Stimulated activated naive CD8-positive, alpha-beta T cell treated with anti-CD3 and anti-CD28 coated beads, Interleukin-15, Interleukin-2, amounts not matched to agents 100 ng/mL and 50 ng/mL, for 24 hours (primary cell): Measurements from ENCODE around the gene ANKRD40CL.
A peak's percentile ranks its signal among the peaks of the same experiment; 100 is the strongest.

Source experiments
- H3K27ac Mint-ChIP-seq: one replicate; pipeline ENCODE4 v1.8.0; 2021; ENCODE audit warnings: mild to moderate bottlenecking, mixed read lengths
- H3K27me3 Mint-ChIP-seq: one replicate; pipeline ENCODE4 v1.8.0; 2021; ENCODE audit warnings: mixed read lengths
- H3K36me3 Mint-ChIP-seq: one replicate; pipeline ENCODE4 v1.8.0; 2021; ENCODE audit warnings: low read depth, mixed read lengths
- H3K4me1 Mint-ChIP-seq: one replicate; pipeline ENCODE4 v1.8.0; 2021; ENCODE audit warnings: low read depth, mixed read lengths
- H3K4me3 Mint-ChIP-seq: one replicate; pipeline ENCODE4 v1.8.0; 2021; ENCODE audit warnings: mild to moderate bottlenecking, mixed read lengths
- H3K9me3 Mint-ChIP-seq: one replicate; pipeline ENCODE4 v1.8.0; 2021; ENCODE audit warnings: mixed read lengths

Gene ANKRD40CL

DNA sequence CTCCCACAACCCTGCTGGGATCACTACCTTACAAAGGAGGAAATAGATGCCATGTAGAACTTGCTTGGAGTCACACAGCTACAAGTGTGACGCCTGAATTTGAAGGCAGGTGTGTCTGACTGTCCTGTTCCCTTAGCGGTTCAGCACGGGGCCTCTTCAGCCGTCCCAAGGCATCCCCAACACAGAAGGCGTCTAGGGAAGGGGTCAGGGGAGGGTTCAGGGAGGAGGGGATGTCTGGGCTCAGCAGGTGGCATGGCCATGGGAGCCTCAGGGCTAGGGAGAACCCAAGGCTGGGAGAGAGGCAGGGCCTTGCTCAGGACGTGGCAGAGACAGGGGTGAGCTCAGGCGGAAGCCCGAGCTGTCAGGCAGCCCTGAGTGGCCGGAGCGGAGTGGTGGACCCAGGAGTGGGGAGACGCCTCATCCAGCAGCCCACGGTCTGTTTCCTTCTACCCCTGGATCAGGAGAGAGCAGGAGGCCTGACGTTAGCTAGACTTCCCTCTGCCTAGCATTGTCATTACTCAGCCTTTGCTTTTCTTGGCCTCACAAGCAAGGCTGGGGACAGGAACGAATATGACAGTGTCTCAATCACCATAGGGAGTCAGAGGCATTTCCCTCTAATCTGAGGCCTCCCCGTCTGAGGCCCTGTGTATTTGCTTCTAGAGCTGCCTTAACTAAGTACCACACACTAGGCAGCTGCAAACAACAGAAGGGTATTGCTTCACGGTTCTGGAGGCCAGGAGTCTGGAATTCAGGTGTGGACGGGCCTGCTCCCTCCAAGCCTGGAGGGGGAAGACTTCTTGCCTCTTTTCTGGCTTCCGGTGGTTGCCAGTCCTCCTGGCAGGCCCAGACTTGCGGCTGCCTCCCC is 31.3 kb upstream of the ANKRD40CL start:
- H3K36me3 Mint-ChIP-seq, result no peaks in the 10 kb centered on the region
- H3K27ac Mint-ChIP-seq, result no peak overlapping the region
- H3K27me3 Mint-ChIP-seq, result no peaks in the 10 kb centered on the region
- H3K4me1 Mint-ChIP-seq, result no peaks in the 10 kb centered on the region
- no peak overlapping the region for H3K4me3 Mint-ChIP-seq
- no peaks in the 10 kb centered on the region for H3K9me3 Mint-ChIP-seq

DNA sequence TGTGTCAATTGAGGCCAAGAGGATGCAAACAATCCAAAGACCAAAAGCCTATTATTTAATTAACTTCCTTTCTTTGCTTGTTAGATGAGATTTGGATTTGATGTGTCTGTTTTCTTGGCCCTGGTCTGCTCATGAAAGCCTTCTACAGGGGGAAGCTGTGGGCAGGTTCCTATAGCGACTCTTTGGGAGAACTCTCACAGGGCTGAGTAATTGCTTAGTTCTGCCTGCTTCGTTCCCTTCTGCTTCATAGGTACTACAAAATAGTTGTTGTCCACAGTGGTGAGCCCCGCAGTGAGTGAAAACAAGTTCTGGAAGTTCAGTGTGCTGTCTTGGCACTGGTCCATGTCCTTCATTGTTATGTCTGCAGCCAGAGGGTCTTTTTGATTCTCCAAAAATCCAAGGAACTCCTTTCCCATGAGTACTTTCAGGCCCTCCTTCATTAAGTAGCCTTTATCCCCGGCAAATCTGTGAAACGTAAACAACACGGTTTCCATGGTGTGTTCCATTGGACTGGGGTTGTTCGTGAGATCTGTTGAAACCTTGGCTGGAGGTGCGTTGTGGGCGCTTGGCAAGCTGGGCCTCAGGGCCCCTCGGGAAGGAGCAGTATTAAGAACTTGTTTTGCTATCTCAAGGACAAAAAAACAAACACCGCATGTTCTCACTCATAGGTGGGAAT is 30.0 kb upstream of the ANKRD40CL start:
- Mint-ChIP-seq H3K9me3 (no peaks in the 10 kb centered on the region), H3K4me3 (no peak overlapping the region), H3K27ac (no peak overlapping the region), H3K4me1 (no peaks in the 10 kb centered on the region), H3K27me3 (no peaks in the 10 kb centered on the region), H3K36me3 (no peaks in the 10 kb centered on the region)

DNA sequence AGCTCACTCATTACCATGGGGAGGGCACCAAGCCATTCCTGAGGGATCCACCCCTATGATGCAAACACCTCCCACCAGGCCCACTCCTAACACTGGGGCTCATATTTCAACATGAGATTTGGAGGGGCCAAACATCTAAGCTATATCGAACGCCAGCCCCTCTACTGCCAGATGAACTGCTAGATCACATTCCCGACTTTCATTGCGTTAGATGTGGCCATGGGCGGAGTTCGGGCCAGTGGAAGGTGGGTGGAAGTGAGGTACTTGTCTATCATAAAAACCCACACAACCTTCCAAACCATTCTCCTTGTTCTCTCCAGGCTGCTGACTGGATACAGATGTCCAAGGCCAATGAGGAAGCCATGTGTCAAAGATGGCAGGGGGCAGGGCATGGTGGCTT is 27.0 kb upstream of the ANKRD40CL start:
- no peak overlapping the region for H3K4me3 Mint-ChIP-seq
- H3K27me3 Mint-ChIP-seq, result no peaks in the 10 kb centered on the region
- H3K4me1 Mint-ChIP-seq, result no peaks in the 10 kb centered on the region
- no peaks in the 10 kb centered on the region for H3K9me3 Mint-ChIP-seq
- H3K36me3 Mint-ChIP-seq, result no peaks in the 10 kb centered on the region
- no peak overlapping the region for H3K27ac Mint-ChIP-seq

DNA sequence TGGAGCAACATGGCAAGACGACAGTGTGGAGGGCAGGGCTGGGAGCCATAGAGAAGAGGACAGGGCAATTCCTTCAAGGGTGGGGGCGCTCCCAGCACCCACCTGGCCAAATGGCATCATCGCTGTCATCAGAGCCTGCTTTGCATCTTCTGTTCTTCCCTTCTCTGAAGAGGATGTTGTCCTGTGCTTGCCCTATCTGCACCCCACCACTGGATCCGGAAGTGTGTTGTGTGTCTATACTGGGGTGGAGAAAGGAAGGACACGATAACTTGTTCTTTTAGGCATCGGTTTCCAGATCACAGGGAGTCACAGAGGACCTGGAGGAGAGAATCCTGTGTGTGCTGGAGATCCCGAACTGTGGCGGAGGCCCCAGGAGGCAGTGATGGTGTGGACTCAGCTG is 25.7 kb upstream of the ANKRD40CL start:
- Mint-ChIP-seq H3K27ac (no peak overlapping the region), H3K27me3 (no peaks in the 10 kb centered on the region), H3K36me3 (no peaks in the 10 kb centered on the region), H3K9me3 (no peaks in the 10 kb centered on the region), H3K4me1 (no peaks in the 10 kb centered on the region), H3K4me3 (no peak overlapping the region)

DNA sequence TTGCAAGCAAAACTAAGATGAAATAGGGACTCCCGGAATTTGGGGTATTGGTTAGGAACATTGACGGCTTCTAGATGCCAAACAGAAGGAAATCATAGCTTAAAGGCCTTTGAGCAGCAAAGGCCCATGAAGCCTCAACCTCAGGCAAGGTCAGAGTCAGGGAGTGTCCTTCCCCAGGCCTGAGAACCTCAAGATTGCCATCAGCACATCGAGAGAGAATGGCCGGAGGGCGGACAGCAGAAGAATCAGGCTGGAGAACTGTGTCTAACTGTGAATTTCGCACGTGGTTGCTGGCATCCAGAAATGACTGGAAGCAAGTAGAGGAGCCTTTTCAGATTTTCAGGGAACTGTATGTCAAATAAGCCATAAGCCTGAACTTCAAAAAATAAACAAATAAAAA is 24.8 kb upstream of the ANKRD40CL start:
- Mint-ChIP-seq H3K9me3 (no peaks in the 10 kb centered on the region), H3K36me3 (no peaks in the 10 kb centered on the region), H3K4me3 (no peak overlapping the region), H3K27ac (no peak overlapping the region), H3K27me3 (no peaks in the 10 kb centered on the region), H3K4me1 (no peaks in the 10 kb centered on the region)

DNA sequence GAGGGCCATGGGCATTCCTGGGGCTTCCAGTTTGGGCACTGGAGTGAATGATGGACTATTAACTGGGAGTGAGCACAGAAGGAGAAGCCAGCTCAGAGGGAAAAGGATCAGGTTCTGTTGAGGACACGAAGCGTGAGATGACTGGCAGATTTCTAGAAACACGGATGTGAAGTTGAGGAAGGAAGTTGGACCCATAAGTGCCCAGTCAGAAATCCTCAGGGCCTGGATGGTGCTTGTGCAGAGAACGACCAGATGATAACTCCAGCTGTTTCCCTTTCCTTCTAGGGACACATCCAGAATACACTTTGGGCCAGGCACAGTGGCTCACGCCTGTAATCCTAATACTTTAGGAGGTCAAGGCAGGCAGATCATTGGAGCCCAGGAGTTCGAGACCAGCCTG is 23.3 kb upstream of the ANKRD40CL start:
- no peaks in the 10 kb centered on the region for H3K27me3 Mint-ChIP-seq
- no peak overlapping the region for H3K27ac Mint-ChIP-seq
- H3K36me3 Mint-ChIP-seq, result no peaks in the 10 kb centered on the region
- H3K4me3 Mint-ChIP-seq, result no peak overlapping the region
- no peaks in the 10 kb centered on the region for H3K4me1 Mint-ChIP-seq
- H3K9me3 Mint-ChIP-seq, result no peaks in the 10 kb centered on the region

DNA sequence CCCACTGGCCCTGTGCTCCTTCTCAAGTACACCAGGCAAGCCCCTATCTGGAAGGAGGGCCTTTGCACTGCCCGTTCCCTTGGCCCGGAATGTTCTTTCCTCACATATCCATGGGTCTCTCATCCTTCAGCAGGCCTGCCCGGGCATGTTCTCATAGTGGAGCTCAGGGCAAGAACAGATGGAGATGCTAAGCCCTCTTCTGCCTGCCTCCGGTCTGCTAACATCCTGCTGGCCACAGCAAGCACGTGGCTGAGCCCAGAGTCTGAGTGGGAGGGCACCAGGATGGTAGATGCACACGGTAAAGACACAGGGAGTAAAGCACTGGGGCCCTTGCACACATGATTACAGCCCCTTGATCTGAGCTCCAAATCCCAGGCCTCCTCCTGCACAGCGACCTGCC is 19.8 kb upstream of the ANKRD40CL start:
- no peaks in the 10 kb centered on the region for H3K36me3 Mint-ChIP-seq
- H3K27me3 Mint-ChIP-seq, result peaks cover 4% of the 10 kb centered on the region
- H3K4me3 Mint-ChIP-seq, result no peak overlapping the region
- H3K9me3 Mint-ChIP-seq, result no peaks in the 10 kb centered on the region
- H3K27ac Mint-ChIP-seq, result no peak overlapping the region
- peaks cover 5% of the 10 kb centered on the region for H3K4me1 Mint-ChIP-seq

DNA sequence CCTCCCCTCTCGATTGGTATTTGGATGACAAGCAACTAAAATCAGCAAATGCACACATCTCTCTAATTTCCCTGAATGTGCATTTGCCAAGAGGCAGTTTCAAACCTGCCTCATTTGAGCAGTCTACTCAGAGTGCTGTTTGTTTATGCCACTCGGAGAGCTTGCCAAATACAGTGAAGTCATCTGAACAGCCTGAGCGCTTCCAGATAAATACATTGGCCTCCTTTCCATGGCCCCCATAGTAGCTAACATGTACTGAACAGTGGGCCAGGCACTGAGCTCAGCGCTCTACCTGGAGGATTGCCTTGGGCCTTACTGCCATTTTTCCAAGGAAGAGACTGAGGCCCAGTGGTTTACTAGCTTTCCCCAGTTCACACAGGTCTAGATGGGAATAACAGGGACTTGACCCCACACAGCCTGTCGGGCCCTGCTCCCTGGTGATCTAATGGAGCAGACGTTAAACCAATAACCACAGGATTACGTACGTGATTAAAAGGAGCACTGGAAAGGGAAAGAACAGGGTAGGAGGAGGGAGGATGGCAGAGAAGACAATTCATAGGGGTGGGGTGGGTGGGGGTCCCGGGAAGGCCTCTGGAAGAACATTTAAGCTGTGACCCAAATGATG is 18.7 kb upstream of the ANKRD40CL start:
- peaks cover 8% of the 10 kb centered on the region for H3K4me1 Mint-ChIP-seq
- H3K27me3 Mint-ChIP-seq, result peaks cover 4% of the 10 kb centered on the region
- no peaks in the 10 kb centered on the region for H3K36me3 Mint-ChIP-seq

DNA sequence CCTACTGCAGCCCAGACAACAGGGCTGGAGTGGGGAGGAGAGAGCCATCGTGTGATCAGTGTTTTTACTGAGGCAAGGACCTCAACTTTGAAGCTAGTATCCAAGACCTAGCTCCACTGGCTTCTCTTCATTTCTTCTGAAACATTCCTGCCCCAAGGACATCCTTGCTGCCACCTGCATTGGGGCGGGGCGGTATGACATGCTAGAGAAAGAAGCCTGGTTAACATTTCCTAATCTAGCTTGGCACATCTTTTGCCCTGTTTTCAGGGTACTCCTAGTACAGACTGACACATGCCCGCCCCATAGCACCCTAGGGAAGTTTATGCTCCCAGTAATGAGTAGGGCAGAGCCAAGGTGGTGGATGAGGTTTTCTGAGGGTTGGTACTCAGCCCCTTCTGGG is 17.8 kb upstream of the ANKRD40CL start:
- H3K27ac Mint-ChIP-seq, result no peak overlapping the region
- H3K4me1 Mint-ChIP-seq, result peaks cover 11% of the 10 kb centered on the region
- H3K4me3 Mint-ChIP-seq, result no peak overlapping the region
- H3K9me3 Mint-ChIP-seq, result no peaks in the 10 kb centered on the region
- peaks cover 4% of the 10 kb centered on the region for H3K27me3 Mint-ChIP-seq
- H3K36me3 Mint-ChIP-seq, result no peaks in the 10 kb centered on the region

More for the DNA sequence above, 18.7 kb upstream of the ANKRD40CL start:
- no peak overlapping the region for H3K27ac Mint-ChIP-seq
- H3K9me3 Mint-ChIP-seq, result no peaks in the 10 kb centered on the region
- no peak overlapping the region for H3K4me3 Mint-ChIP-seq

DNA sequence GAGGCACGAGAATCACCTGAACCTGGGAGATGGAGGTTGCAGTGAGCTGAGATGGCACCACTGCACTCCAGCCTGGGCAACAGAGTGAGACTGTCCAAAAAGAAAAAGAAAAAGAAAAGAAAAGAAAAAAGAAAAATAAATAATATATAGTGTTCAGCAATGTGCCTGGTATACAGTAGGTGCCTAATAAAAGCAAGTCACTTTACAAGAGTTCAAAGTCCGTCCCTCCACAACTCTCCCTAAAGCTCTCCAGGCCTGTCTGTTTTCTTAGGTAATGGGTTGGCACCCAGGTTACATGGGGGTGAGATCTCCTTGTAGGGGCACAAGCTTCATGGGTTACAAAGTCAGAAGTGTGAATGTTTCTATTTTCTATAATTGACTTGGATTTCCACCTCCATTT is 16.6 kb upstream of the ANKRD40CL start:
- H3K27me3 Mint-ChIP-seq, result peaks cover 4% of the 10 kb centered on the region
- no peak overlapping the region for H3K27ac Mint-ChIP-seq
- no peaks in the 10 kb centered on the region for H3K9me3 Mint-ChIP-seq
- H3K36me3 Mint-ChIP-seq, result no peaks in the 10 kb centered on the region
- H3K4me1 Mint-ChIP-seq, result peaks cover 20% of the 10 kb centered on the region
- H3K4me3 Mint-ChIP-seq, result no peak overlapping the region

DNA sequence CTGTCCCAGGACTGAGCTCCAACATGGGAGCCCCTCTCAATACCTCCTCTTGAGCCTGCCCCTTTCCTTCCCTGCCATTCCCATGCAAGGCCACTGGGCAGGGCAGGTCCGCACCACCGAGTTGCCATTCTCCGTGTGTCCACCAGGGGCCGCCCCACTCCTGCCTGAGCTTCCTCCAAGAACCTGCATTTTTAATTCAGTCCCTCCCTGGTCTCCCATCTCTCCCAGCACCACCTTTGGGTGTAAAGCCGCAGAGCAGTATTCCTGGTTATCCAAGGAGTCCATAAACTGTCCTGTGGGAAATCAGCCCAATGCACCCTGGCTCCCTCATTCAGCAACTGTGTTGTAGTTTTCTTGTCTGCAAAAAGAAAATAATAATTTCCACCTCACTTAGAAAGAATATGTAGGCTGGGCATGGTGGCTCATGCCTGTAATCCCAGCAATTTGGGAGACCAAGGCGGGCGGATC is 15.9 kb upstream of the ANKRD40CL start:
- no peak overlapping the region for H3K27ac Mint-ChIP-seq
- no peaks in the 10 kb centered on the region for H3K9me3 Mint-ChIP-seq
- peaks cover 4% of the 10 kb centered on the region for H3K27me3 Mint-ChIP-seq
- no peak overlapping the region for H3K4me3 Mint-ChIP-seq
- no peaks in the 10 kb centered on the region for H3K36me3 Mint-ChIP-seq
- H3K4me1 Mint-ChIP-seq, result peaks cover 20% of the 10 kb centered on the region

DNA sequence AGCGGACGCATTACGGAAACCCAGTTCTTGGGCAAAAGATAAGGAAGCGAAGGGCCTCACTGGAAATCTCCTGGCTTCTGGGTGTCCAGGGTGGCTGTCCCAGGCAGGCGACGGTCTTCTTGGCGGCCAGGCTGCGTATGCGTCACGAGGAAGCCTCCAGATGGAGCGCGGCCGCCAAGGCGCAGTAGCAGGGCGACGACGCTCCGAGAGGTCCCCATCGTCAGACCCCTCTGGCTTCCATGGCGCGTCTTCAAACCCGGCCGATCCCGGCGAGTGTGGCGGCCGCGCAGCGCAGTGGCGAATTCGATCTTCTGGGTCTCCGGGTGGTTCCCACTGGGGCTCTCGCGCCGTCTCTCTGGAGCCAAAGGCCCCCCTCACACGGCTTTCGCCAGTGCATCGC is 13.8 kb upstream of the ANKRD40CL start:
- H3K27me3 Mint-ChIP-seq, result peaks cover 4% of the 10 kb centered on the region
- H3K4me3 Mint-ChIP-seq, result peak overlapping the region; percentile 48
- peaks cover 20% of the 10 kb centered on the region for H3K4me1 Mint-ChIP-seq
- H3K27ac Mint-ChIP-seq, result no peak overlapping the region
- H3K9me3 Mint-ChIP-seq, result no peaks in the 10 kb centered on the region
- H3K36me3 Mint-ChIP-seq, result no peaks in the 10 kb centered on the region

DNA sequence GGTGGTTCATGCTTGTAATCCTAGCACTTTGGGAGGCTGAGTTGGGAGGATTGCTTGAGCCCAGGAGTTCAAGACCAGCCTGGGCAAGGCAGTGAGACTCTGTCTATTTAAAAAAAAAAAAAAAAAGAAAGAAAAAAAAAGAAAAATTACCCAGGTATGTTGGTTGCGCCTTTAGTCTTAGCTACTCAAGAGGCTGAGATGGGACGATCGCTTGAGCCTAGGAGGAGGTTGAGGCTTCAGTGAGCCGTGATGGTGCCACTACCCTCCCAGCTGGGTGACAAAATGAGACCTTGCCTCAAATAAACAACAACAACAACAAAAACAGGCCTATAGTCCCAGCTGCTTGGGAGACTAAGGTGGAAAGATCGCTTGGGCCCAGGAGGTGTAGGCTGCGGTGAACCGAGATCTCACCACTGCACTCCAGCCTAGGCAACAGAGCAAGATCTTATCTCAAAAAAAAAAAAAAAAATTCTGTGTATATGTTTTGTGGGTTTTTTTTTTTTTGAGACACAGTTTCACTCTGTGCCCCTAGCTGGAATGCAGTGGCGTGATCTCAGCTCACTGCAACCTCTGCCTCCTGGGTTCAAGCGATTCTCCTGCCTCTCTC is 12.5 kb upstream of the ANKRD40CL start:
- Mint-ChIP-seq H3K27ac (no peak overlapping the region), H3K36me3 (no peaks in the 10 kb centered on the region), H3K27me3 (peaks cover 4% of the 10 kb centered on the region), H3K4me3 (no peak overlapping the region), H3K9me3 (no peaks in the 10 kb centered on the region), H3K4me1 (peaks cover 20% of the 10 kb centered on the region)

DNA sequence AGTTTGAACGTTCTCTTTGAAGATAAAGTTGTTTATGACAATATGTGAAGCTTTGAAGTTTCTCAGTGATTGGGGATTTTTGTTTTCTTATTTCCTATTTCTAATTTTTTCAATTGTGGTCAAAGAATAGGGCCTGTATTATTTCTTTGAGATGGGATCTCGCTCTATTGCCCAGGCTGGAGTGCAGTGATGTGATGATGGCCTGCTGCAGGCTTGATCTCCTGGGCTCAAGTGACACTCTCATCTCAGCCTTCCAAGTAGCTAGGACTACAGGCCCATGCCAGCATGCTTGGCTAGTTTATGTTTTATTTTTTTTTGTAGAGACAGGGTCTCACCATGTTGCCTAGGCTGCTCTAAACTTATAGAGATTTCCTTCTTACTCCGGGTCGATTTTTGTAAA is 11.7 kb upstream of the ANKRD40CL start:
- H3K36me3 Mint-ChIP-seq, result no peaks in the 10 kb centered on the region
- peaks cover 4% of the 10 kb centered on the region for H3K27me3 Mint-ChIP-seq
- no peak overlapping the region for H3K27ac Mint-ChIP-seq
- peaks cover 20% of the 10 kb centered on the region for H3K4me1 Mint-ChIP-seq
- H3K4me3 Mint-ChIP-seq, result no peak overlapping the region
- H3K9me3 Mint-ChIP-seq, result no peaks in the 10 kb centered on the region

DNA sequence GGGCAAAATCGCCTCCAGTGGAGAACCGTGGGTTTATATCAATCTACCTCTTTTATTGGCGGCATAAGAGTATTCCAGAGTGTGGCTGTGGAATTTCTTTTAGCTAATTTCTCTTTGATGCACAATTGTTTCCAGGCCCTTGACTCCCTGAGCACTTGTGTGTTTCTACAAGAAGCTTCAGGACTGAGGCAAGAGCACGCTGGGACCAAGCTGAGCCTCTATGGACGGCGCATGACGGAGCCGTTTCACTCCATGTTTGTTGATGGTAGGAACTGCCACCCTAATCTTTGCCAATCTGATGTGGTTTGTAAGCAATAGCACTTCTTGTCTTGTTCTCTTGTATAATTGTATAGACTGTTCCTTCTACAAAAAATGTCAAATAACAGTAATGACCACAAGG is 11.2 kb upstream of the ANKRD40CL start:
- Mint-ChIP-seq H3K27ac (no peak overlapping the region), H3K9me3 (no peaks in the 10 kb centered on the region), H3K27me3 (peaks cover 4% of the 10 kb centered on the region), H3K36me3 (no peaks in the 10 kb centered on the region), H3K4me1 (peaks cover 20% of the 10 kb centered on the region), H3K4me3 (no peak overlapping the region)
